HepG2 (cell line): ENCODE results near the gene RBBP6. TPM values are rescaled to one million over a fixed set of nuclear protein-coding genes. Genes with fewer than 3 reads are reported as not detected.

Experiments used
- ADNP ChIP-seq: sonication (generic); formaldehyde crosslinking; IDR thresholded peaks from 2 replicates; pipeline ENCODE4 v1.4.0; 2020; ENCODE audit warnings: missing genetic modification reagents
- AGO1 ChIP-seq: fragments of 200-400 bp; formaldehyde crosslinking; IDR thresholded peaks from 2 replicates; pipeline ENCODE4 v1.6.1; 2017; ENCODE audit warnings: mild to moderate bottlenecking, low read depth, low read length, moderate library complexity; ENCODE audit not compliant: poor library complexity, severe bottlenecking
- ATF1 ChIP-seq: IDR thresholded peaks from 2 replicates; pipeline ENCODE4 v1.6.1; 2016; ENCODE audit warnings: mild to moderate bottlenecking, control low read depth
- ATF7-NPFF ChIP-seq: sonication (generic); formaldehyde crosslinking; IDR thresholded peaks from 2 replicates; pipeline ENCODE4 v1.8.1; 2023; ENCODE audit warnings: mild to moderate bottlenecking, low read depth, missing genetic modification reagents, moderate library complexity
- GFI1 ChIP-seq: sonication (generic); formaldehyde crosslinking; IDR thresholded peaks from 2 replicates; pipeline ENCODE4 v1.5.0; 2020; ENCODE audit warnings: missing genetic modification reagents, mild to moderate bottlenecking, borderline replicate concordance
- NAIF1 ChIP-seq: sonication (generic); formaldehyde crosslinking; IDR thresholded peaks from 2 replicates; pipeline ENCODE4 v1.5.0; 2020; ENCODE audit warnings: mild to moderate bottlenecking, missing genetic modification reagents, borderline replicate concordance
- RXRA ChIP-seq: sonication (generic); formaldehyde crosslinking; IDR thresholded peaks from 2 replicates; pipeline ENCODE4 v1.5.1; 2020; ENCODE audit warnings: missing genetic modification reagents
- USF2 ChIP-seq, 2 experiments: sonication (generic) in 1 of 2; formaldehyde crosslinking in 1 of 2; IDR thresholded peaks; 2 replicates each; pipeline versions ENCODE4 v1.5.1 to v1.6.1; 2011 to 2020; ENCODE audit warnings: borderline replicate concordance in 1 of 2, low read depth in 1 of 2, low read length in 1 of 2, mild to moderate bottlenecking in 1 of 2, missing genetic modification reagents in 1 of 2, moderate library complexity in 1 of 2
- WIZ ChIP-seq: sonication (generic); formaldehyde crosslinking; IDR thresholded peaks from 2 replicates; pipeline ENCODE4 v1.5.1; 2020; ENCODE audit warnings: mild to moderate bottlenecking, missing genetic modification reagents
- ZFY ChIP-seq: sonication (generic); formaldehyde crosslinking; IDR thresholded peaks from 2 replicates; pipeline ENCODE4 v1.4.0; 2020; ENCODE audit warnings: missing genetic modification reagents
- ZGPAT ChIP-seq: IDR thresholded peaks from 2 replicates; pipeline ENCODE4 v1.6.1; 2016; ENCODE audit warnings: mild to moderate bottlenecking
- ZNF10 ChIP-seq: sonication (generic); formaldehyde crosslinking; IDR thresholded peaks from 2 replicates; pipeline ENCODE4 v1.4.0; 2020; ENCODE audit warnings: mild to moderate bottlenecking, low read depth, missing genetic modification reagents, borderline replicate concordance
- ZNF121 ChIP-seq: sonication (generic); formaldehyde crosslinking; IDR thresholded peaks from 2 replicates; pipeline ENCODE4 v1.5.0; 2020; ENCODE audit warnings: mild to moderate bottlenecking, missing genetic modification reagents
- ZNF160 ChIP-seq: sonication (generic); formaldehyde crosslinking; IDR thresholded peaks from 2 replicates; pipeline ENCODE4 v1.8.0; 2022; ENCODE audit warnings: mild to moderate bottlenecking, inconsistent platforms, missing genetic modification reagents
- ZNF460 ChIP-seq: sonication (generic); formaldehyde crosslinking; IDR thresholded peaks from 2 replicates; pipeline ENCODE4 v1.5.1; 2020; ENCODE audit warnings: missing genetic modification reagents, mild to moderate bottlenecking, borderline replicate concordance
- ZNF503 ChIP-seq: sonication (generic); formaldehyde crosslinking; IDR thresholded peaks from 2 replicates; pipeline ENCODE4 v1.4.0; 2020; ENCODE audit warnings: missing genetic modification reagents
- ZNF574 ChIP-seq: sonication (generic); formaldehyde crosslinking; IDR thresholded peaks from 2 replicates; pipeline ENCODE4 v1.4.0; 2020; ENCODE audit warnings: missing genetic modification reagents
- ZNF639 ChIP-seq: conservative IDR thresholded peaks from 2 replicates; pipeline ENCODE4 v1.6.1; 2018; ENCODE audit warnings: missing genetic modification reagents
- ZNF703 ChIP-seq: sonication (generic); formaldehyde crosslinking; IDR thresholded peaks from 2 replicates; pipeline ENCODE4 v1.5.1; 2020; ENCODE audit warnings: missing genetic modification reagents, mild to moderate bottlenecking, moderate library complexity, borderline replicate concordance
- polyA plus RNA-seq, 8 experiments: library from polyadenylated mRNA; depleted of rRNA in 3 of 8; stranded (reverse) in 7 of 8; unstranded in 1 of 8; fragments of >200 nt; fragmentation: Illumina TruSeq in 4 of 8; extraction: Trizol in 4 of 8; gene quantifications; 2 replicates each; pipeline versions ENCODE4 v1.2.1 to v1.2.3, GENCODE V29; 2011 to 2016; ENCODE audit warnings: low read depth in 4 of 8, missing spikeins in 1 of 8, mixed read lengths in 1 of 8; ENCODE audit not compliant: insufficient read depth in 1 of 8
- total RNA-seq, 5 experiments: library from RNA; depleted of rRNA; stranded (reverse); fragments of >200 nt; fragmentation: Illumina TruSeq; extraction: Trizol; gene quantifications; 2 replicates each; pipeline ENCODE4 v1.2.3, GENCODE V29; 2016; ENCODE audit warnings: low read depth in 1 of 5

RBBP6 gene
- total and polyA plus RNA-seq, 2 of the 13 experiments (the other 11 are each of a cell fraction or from before 2014, with no cell fraction given) = 37.1 to 70.9 TPM

GRCh38 chr16:24539295-24539849 lies at the start of gene RBBP6 (continued):
- TF ChIP-seq GFI1 (CRISPR knock-in tag) (peak; percentile 83), ZNF639 (CRISPR knock-in tag) (peak; percentile 92), ZNF460 (CRISPR knock-in tag) (peak; percentile 67; the same call in 1 of the 2 replicates), ZGPAT (peak; percentile 96), ZFY (CRISPR knock-in tag) (no peak), WIZ (CRISPR knock-in tag) (peak; percentile 71; the same call in 1 of the 2 replicates), ATF1 (CRISPR knock-in tag) (peak; percentile 50; the same call in 1 of the 2 replicates), ZNF10 (no peak), ZNF503 (CRISPR knock-in tag) (peak; percentile 71), AGO1 (no peak), ADNP (CRISPR knock-in tag) (no peak), ZNF160 (CRISPR knock-in tag) (no peak; the same call in 1 of the 2 replicates), ZNF121 (CRISPR knock-in tag) (peak; percentile 70; the same call in 1 of the 2 replicates), NAIF1 (CRISPR knock-in tag) (no peak), ZNF574 (CRISPR knock-in tag) (peak; percentile 87), RXRA (CRISPR knock-in tag) (peak; percentile 79), ZNF703 (CRISPR knock-in tag) (no peak), USF2 (IDR thresholded peaks at IDR 0.05; ENCODE audit: low read depth, low read length) (peak; percentile 94), USF2 (CRISPR knock-in tag; IDR thresholded peaks at IDR 0.05; ENCODE audit: borderline replicate concordance) (peak; percentile 96; the same call in 1 of the 2 replicates), ATF7-NPFF (CRISPR knock-in tag) (peak; percentile 92)
